GM19468 (cell line): ENCODE data around the gene PPBP.

Experiments used
- ATAC-seq: cut with Tn5 transposase; IDR thresholded peaks from one replicate; pipeline ENCODE4 v1.9.1; 2021; ENCODE audit warnings: mild to moderate bottlenecking, moderate library complexity, moderate number of reproducible peaks; ENCODE audit not compliant: unreplicated experiment; ENCODE audit errors: extremely low read depth

The PPBP gene, protein sequence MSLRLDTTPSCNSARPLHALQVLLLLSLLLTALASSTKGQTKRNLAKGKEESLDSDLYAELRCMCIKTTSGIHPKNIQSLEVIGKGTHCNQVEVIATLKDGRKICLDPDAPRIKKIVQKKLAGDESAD

DNA sequence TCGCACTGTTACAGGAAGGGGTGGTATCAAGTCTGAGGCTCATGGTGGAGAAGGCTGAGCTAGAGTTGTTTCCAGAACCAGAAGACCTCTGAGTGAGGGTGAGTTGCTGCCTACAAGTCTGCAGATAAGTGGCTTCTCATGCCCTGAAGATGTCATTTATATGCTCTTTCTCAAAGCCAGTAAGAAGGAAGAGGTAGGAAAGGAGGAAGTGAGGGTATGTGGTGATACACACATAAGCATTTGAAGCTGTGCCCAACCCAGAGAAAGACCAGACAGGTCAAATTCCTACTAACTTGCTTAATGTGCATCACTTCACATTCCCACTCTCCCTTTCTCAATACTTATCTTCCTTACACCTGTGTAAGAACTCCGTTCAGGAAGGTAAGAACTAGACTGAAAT, at the start of gene PPBP:
TSS of gene PPBP (minus strand) at position 130 of the 400 bp plus-strand sequence. CDS start at position 43, 87 bp downstream.
- ATAC-seq = no peak

DNA sequence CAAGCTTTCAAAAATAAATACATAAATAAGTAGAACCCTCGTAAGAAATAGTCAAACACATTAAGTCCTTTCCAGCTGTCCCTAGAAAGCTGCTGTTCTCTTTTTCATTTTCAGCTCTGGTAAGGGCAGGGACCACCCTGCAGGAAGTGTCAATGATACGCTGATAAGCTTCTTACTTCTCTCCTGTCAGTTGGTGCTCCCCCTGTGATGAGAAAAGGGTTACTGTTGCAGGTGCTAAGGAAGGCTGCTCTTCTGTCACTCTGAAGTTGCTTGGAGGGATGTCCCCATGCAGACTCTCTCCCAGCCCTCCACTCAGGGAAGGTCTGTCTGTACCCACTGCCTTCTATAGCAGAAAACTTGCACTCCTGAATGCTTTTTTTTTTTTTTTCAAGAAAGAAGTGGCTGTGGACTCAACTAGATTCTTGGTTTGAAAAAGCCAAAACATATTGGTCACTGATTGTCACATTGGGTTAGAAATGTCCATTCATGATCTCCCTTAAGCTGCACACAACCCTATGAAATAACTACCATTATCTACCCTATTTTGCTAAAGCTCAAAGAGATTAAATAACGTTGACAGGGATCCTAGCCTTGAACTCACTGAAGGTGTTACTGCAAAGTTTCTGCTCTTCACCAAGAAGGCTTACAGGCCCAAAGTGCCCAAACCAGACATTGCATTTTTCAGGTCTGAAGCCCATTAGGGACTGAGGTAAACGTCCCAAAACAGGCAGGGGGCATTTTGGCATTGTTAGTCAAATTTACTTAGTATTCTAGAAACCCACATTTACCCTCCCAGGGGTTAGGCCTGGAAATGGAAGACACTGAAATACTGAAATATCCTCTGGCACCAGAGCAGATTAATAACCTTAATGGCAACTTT, 49.3 kb upstream of the PPBP start:
- ATAC-seq = no peak

DNA sequence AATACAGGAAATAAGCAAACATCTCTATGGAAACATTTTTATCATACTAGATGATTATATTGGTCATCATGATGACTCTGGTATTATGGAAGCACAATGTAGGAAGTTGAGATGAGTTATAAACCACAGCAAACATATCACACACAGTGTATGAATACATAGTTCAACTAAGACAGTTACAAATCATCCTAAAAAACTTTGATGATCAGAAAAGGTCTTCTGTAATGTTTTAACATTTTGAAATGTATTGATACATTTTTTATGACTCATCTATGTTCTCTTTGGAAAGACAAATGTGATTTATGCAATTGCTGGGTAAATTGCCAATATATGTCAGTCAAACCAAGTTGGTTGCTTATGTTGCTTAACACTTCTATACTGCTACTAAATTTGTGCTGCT, 45.7 kb upstream of the PPBP start:
- no peak for ATAC-seq

DNA sequence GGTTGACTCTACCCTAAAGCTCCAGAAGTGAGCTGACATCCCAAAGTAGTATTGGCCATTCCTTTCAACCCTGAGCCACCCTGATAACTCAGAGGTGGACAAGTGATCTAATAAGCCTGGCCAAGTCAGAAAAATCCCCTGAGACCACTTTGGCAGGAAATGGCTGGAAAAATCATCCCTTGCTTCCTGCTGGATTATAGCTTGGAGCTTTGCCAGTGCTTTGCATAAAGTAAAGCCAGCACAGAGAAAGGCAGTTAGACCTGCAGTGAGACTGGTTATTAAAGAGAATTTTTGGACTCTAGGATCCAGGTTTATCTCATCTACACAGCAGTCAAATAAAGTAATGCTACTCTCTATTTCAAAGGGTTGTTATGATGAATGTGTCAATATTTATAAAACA, 44.1 kb upstream of the PPBP start:
- no peak for ATAC-seq

DNA sequence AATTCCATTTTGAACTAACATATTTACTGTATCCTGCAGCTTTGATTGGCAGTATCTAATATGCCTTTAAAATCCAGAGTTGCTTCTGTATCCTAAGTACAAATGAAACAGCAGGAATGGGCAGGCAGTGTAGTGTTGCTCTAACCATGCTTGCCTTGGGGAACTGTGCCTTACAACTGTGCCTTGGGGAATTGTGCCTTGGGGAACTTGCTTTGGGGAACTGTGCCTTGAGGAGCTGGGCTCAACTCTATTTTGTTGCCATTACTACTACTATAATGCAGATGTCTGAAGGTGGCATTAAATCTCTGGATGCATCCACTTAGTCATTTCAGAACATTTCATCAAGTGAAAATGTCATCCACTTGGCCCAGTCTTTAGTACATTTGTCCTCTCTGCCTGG, 43.6 kb upstream of the PPBP start:
- ATAC-seq = no peak

DNA sequence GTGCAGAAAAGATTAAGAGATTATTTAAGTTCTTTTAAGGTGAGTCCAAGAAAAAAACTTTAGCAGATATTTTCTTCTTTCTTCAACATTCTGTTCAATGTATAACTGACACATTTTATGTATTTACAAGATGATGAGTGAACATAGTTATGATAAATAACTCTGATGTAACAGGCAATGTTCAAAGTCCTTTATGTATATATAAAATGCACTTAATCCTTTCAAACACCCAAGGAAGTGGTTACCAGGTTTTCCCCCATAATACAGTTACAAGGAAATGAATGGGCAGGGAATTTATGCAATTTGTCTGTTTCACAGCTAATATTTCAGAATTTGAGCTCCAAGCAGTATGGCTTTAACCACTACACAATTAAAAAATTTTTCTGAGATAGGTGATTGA, 42.3 kb upstream of the PPBP start:
- no peak for ATAC-seq

DNA sequence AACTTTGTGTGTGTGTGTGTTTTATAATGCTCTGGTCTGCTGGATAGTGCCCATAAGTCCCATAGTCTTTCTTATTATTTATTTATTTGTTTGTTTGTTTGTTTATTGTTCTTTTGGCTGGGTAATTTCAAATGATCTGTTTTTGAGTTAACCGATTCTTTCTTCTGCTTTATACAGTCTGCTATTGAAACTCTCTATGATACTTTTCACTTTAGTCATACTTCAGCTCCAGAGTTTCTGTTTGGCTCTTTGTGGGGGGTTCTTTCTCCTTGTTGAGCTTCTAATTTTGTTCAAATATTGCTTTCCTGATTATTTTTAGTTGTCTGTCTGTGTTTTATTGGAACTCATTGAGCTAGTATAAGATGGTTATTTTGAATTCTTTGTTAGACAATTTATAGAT, 40.5 kb upstream of the PPBP start:
- no peak for ATAC-seq

DNA sequence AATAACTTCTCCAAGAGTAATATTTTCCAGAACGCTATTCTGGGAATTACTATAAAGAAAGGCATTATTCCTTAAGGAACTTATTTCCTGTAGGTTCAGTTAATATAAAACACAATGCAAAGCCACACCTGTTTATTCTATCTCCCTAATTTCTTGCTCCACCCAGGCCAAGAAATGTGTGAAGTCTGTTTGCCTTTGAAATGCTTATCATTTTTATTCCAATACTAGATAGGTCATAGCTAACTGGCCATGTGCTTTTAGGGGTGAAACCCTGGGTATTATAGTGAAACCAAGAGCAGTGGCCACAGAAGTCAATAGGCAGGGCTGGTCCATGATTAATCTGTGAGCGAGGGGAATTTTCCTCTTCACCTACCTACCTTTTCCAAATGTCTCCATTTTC, 35.7 kb upstream of the PPBP start:
- no peak for ATAC-seq

DNA sequence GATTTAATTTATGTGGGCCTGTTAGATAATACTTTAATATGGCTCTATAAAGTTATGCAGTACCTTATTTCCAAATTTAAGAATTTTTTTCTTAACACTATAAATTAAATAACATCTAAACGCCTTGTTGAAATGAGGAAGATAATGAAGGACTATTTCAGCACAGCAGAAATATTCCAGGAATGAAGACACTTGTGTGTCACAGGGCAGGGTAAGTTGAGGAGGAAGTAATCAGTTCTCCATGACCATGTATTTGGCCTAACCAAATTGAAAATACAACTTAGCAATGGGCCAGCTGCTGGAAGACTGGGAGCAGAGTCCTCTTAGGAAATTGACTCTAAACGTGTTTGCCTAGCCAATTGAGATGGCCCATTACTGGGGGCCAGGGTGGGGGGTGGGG, 33.6 kb upstream of the PPBP start:
- no peak for ATAC-seq

DNA sequence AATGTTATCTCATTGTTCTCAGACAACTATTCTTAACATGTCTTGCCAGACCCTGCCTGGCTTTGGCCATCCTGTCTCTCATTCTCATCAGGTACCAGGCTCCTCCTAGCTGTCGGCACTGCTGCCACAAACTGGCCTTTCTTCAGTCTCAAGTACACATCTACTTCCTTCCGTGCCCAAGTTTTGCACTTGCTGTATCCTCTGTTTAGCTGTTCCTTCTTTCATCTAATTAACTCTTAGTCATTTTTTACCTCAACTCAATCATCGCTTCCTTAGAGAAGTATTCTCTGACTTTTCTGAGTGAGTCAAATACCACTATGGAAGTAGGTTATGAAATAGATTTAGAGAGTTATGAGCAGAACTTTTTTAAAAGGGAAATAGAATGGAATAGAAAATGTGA, 30.8 kb upstream of the PPBP start:
- no peak for ATAC-seq

DNA sequence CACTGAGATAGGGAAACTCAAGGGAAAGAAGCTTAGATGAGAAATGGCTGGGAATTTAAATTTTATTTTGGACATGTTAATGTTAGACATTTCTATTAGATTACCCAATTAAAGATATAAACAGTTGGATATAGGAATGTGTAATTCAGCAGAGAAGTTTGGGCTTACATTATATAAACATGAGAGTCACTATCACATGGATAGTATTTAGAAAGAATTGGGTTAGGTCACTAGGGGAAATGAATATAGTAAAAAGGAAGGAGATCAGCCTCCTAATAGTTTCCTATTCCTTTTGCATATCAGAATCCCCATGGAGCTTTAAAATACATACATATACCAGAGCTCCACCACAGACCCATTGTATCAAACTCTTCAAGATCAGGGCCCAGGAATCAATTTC, 30.1 kb upstream of the PPBP start:
- no peak for ATAC-seq

DNA sequence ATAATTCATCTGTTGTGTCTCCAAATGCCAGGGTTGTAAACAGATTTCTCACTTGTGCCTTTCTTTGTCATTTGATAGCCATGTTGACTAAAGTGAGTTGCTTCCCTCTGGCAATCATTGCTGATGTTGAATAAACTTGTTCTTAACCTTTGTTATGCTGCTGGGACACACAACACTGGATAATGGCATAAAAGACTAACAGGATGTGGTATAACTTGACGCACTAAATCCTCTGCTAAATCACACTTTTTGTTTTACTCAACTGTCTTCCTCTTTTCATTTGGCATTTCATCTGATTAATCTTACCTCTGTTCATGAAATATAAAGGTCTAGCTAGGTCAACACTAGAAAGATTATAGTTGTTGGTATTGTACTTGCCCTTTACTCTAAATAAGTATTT, 28.1 kb upstream of the PPBP start:
- no peak for ATAC-seq

DNA sequence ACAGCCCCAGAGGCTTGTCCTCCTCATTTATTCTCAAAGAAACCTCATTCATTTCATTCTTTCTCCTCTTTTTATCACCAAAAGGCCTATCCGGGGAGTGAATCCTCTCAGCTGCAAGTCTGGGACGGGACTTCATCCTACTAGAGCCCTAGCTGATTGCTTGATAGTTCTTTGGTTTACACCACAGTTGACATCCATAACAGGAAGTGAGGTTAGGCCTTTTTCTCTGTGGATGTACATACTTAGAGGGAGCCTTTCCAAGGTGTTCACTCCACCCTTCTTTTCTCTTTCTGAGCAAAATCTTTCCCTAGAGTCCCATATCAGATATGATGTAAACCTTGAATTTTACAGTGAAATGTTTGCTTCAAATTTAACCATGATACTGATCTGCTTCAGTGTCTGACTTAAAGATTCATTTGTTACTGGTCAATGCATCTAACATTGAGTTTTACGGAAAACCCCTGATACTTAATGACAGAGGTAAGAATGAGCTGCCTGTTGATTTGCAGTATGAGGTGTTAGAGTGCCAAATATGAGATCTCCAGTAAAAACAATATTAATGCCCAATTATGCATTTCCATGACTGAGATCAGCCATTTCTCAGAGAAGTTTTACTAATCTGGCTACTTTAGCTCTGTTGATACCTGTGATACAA, 27.3 kb upstream of the PPBP start:
- no peak for ATAC-seq

DNA sequence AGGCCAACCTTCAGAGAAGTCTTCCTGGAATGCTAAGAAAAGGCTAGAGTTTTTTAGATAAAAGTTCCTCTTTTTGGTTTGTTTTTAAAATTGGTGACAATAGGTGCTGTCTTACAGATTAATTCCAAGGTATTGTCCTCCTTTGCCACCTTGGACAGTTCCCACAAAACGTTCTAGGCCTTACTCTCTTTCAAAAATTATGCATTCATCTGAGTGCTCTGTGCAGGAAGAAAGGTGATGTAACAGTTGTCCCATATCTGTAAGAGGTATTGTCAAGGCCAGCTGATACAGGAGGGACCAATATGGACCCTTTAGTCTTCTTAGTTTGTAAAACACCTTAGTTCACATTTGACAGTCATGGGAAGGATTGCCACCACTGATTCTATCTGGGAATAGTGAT, 26.3 kb upstream of the PPBP start:
- ATAC-seq = no peak

DNA sequence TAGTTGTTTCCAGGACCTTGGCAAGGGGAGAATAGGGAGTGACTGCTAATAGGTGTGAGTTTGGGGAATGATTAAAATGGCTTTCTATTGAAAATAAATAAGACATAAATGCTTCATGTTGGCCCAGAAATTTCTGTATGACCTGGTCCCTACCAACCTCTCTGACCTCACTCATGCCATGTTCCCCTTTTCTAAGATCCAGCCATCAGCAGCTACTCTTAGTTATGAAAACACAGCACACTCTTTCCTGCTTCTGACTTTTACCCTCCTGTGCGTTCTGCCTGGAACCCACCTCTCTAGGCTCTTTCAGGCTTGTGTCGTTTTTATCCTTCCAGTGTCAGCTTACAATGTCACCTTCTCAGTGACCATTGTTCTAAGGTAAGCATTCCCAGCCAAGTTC, 25.3 kb upstream of the PPBP start:
- no peak for ATAC-seq

DNA sequence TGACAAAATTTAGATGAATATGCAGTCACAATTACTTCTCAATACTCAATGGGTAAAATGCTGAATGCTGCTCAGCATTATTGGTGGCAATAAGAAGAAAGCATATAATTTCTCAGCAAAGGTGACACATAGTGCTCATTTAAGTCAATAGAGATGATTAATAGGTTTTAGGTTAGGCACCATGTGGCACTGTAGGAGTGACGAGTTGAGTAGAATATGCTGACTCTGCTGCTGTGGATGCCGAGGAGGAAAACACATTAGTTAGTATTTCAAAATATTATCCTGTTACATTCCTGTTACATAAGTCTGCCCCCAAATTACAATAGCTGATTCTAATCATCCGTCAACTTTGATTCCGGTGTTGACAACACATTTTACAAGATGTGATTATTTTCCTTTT, 24.1 kb upstream of the PPBP start:
- no peak for ATAC-seq

DNA sequence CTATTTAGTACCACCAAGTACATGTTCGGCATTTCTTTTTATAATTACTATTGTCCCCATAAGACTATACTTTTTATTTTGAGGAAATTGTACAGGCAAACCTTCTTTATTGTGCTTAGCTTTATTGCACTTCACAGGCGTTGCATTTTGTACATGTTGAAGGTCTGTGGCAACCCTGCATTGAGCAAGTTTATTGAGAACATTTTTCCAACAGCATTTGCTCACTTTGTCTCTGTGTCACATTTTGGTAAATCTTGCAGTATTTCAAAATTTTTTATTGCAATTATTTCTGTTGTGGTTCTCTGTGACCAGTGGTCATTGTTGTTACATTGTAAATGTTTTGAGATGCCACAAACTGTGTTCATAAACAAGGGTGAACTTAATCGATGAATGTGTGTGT, 21.3 kb upstream of the PPBP start:
- no peak for ATAC-seq

DNA sequence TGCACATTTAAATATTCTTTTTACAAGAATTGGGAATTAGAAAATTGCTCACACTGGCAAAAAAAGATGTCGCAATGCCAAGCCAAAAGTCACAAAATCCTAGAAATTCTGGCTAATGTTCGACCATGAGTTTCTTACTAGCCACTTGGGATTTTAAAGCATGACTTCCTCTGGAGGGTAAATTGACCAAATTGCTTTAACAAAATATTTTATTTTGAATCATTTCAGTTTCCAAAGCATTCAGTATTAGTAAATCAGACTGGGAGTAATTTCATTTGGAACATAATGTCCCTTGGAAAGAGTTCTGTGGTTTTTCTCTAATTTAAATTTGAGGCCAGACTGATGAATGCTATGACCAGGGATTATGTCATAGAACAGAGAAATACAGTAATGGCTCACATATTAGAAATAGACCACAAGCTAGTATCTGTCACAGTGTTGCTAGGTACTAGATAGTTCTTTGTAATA, 18.1 kb upstream of the PPBP start:
- no peak for ATAC-seq

DNA sequence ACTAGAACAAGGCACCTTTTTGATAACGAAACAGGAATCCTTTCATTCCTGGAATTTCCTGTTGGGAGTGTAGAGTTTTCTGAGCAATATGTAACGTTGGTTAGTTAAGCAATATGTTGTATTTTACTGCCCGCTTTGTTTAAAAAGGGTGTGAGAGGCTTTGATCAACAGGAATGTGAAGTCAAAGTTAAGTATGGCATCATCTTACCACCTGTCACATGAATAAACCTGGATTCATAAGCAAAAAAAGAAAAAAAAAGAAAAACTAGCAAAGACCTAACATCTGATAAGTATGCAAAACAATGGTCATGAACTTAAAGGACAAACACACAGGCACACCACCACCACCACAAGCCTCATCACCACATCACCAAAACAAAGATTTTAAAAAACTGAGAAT, 17.5 kb upstream of the PPBP start:
- no peak for ATAC-seq

DNA sequence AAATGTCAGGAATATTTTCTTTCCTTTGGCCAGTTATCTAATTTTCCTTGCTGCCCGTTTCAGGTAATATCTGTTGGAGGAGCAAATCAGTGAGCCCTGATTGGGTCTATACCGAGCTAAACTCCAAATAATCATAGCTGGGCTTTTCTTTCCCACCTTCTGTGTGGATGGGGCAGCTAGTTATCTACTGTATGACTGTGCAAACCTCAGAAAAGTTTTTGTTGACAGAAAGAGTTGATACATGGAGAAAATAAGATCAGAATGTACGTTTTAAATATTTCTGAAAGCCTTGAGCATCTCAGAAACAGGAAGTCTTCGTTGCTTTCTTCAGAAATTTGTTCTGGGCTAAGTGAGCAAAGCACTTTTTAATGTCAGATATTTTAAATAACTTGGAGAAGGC, 16.7 kb upstream of the PPBP start:
- ATAC-seq = no peak

DNA sequence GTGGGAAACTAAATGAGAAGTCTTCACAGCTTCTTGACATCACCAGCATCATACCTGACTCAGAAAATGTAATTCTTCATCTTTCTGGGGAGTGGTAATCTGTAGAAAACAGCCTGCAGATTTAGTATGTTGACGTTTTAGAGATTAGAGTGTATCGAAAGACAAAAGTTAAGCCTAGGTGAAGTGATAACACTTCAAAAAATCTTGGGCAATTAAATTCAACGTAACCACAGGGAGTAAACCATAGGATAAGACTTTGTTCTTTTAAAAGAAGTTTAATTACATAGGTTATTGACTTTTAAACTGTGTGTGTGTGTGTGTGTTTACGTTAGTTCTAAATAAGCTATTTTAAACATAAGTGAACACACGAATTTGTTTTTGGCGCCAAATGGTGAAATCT, 12.3 kb upstream of the PPBP start:
- ATAC-seq = no peak
